HEK293 (cell line): ENCODE data around the gene AMN.

Source experiments
- CTCF ChIA-PET: fragments of 350-600 bp; formaldehyde crosslinking; extraction: SDS; loops from one replicate; lab custom pipeline; 2021; ENCODE audit warnings: antibody characterized with exemption; lab: Yijun Ruan, JAX
- POLR2A ChIA-PET: fragments of 300-600 bp; formaldehyde crosslinking; extraction: SDS; loops from one replicate; lab custom pipeline; 2020; ENCODE audit warnings: antibody characterized with exemption, inconsistent platforms; lab: Yijun Ruan, JAX
- H3K27ac ChIP-seq: fragments of 200-500 bp; sonication (Bioruptor generic); 2 replicates; pipeline ENCODE4 v1.5.1; 2014; ENCODE audit warnings: low read depth, low read length, control low read depth, inconsistent platforms; ENCODE audit errors: extremely low read depth
- H3K36me3 ChIP-seq, 2 experiments: fragments of 200-500 bp in 1 of 2; sonication (Bioruptor generic) in 1 of 2; 1 replicate in 1 of 2; 2 replicates in 1 of 2; pipeline ENCODE4 v1.5.1; 2014 to 2017; ENCODE audit warnings: inconsistent platforms in 2 of 2, low read length in 2 of 2; ENCODE audit not compliant: control insufficient read depth in 2 of 2, insufficient read depth in 1 of 2
- H3K4me1 ChIP-seq: fragments of 200-500 bp; sonication (Bioruptor generic); 2 replicates; pipeline ENCODE4 v1.5.1; 2014; ENCODE audit warnings: mild to moderate bottlenecking, low read length, inconsistent platforms; ENCODE audit not compliant: control insufficient read depth, insufficient read depth
- H3K4me3 ChIP-seq: 2 replicates; pipeline ENCODE4 v1.5.1; 2011; ENCODE audit warnings: low read depth, mild to moderate bottlenecking, control low read depth, low read length, moderate library complexity
- H3K9me3 ChIP-seq: fragments of 200-500 bp; sonication (Bioruptor generic); 2 replicates; pipeline ENCODE4 v1.5.1; 2014; ENCODE audit warnings: low read depth, low read length, inconsistent platforms; ENCODE audit not compliant: control insufficient read depth, insufficient read depth
- KLF8 ChIP-seq: fragments of 450-650 bp; formaldehyde crosslinking; IDR thresholded peaks from 2 replicates; pipeline ENCODE4 v1.5.1; 2016; ENCODE audit warnings: missing biosample characterization, missing genetic modification characterization
- SALL2 ChIP-seq: fragments of 450-650 bp; formaldehyde crosslinking; IDR thresholded peaks from 2 replicates; pipeline ENCODE4 v1.5.0; 2017; ENCODE audit warnings: missing biosample characterization, mild to moderate bottlenecking, missing genetic modification characterization, borderline replicate concordance
- ZFHX2 ChIP-seq: fragments of 450-650 bp; formaldehyde crosslinking; conservative IDR thresholded peaks from 2 replicates; pipeline ENCODE4 v1.5.1; 2016; ENCODE audit warnings: missing biosample characterization, missing genetic modification characterization
- ZFP37 ChIP-seq: fragments of 450-650 bp; formaldehyde crosslinking; IDR thresholded peaks from 2 replicates; pipeline ENCODE4 v1.5.1; 2016; ENCODE audit warnings: missing biosample characterization, missing genetic modification characterization
- ZIC2 ChIP-seq: fragments of 450-650 bp; formaldehyde crosslinking; IDR thresholded peaks from 2 replicates; pipeline ENCODE4 v1.5.1; 2016; ENCODE audit warnings: missing biosample characterization, missing genetic modification characterization
- ZNF169 ChIP-seq: fragments of 450-650 bp; formaldehyde crosslinking; IDR thresholded peaks from 2 replicates; pipeline ENCODE4 v1.5.1; 2016; ENCODE audit warnings: missing biosample characterization, missing genetic modification characterization
- ZNF280C ChIP-seq: fragments of 450-650 bp; formaldehyde crosslinking; IDR thresholded peaks from 2 replicates; pipeline ENCODE4 v1.5.1; 2016; ENCODE audit warnings: missing biosample characterization, missing genetic modification characterization
- ZNF629 ChIP-seq: fragments of 450-650 bp; formaldehyde crosslinking; IDR thresholded peaks from 2 replicates; pipeline ENCODE4 v1.5.1; 2017; ENCODE audit warnings: missing biosample characterization, missing genetic modification characterization
- ZNF677 ChIP-seq: fragments of 450-650 bp; IDR thresholded peaks from 2 replicates; pipeline ENCODE4 v1.5.0; 2018; ENCODE audit warnings: missing biosample characterization, mild to moderate bottlenecking, missing genetic modification characterization, moderate library complexity
- TF ChIP-seq, protein P1 (sequence below): fragments of 450-650 bp; IDR thresholded peaks from 2 replicates; pipeline ENCODE4 v1.5.1; 2018; ENCODE audit warnings: missing biosample characterization, mild to moderate bottlenecking, missing genetic modification characterization

Gene AMN

GRCh38 chr14:102955636-102956408 lies 33.4 kb downstream of the AMN start:
- no peak overlapping the region for H3K4me3 ChIP-seq
- no peaks in the 10 kb centered on the region for H3K9me3 ChIP-seq
- H3K27ac ChIP-seq: no peak overlapping the region
- TF ChIP-seq ZIC2: no peak
- ChIA-PET POLR2A (no interaction called here), CTCF (no interaction called here)
- H3K36me3 ChIP-seq: peaks cover 27 to 84% of the 10 kb centered on the region in 2 experiments
- H3K4me1 ChIP-seq: no peaks in the 10 kb centered on the region

DNA sequence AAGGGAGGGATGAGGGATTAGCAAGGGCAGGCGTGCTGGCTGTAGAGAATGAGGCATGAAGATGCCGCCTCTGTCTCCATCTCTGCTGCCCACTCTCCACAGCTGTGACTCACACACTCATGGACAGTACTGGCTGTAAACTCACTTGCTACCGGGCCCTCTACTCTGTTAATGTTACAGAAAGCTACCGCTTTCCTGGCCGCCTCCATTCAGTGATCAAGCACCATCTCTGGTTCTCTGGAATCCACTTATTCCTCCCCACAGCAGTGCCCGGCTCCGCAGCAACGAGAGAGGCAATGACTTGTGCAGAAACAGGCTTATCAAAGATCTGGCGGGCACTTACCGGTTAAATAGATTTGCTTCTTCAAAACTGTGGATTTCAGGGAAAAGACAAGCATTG lies 34.8 kb downstream of the AMN start:
- no peaks in the 10 kb centered on the region for H3K9me3 ChIP-seq
- H3K4me3 ChIP-seq: no peak overlapping the region
- TF ChIP-seq ZNF280C (no peak), ZFHX2 (peak; percentile 20; the same call in 1 of the 2 replicates)
- H3K4me1 ChIP-seq: no peaks in the 10 kb centered on the region
- ChIA-PET POLR2A (no interaction called here), CTCF (interaction anchor here (0.7 kb wide), 1 partner anchor 14 kb away, joined by 3 read pairs; no protein-coding TSS in a partner anchor)
- H3K36me3 ChIP-seq: peaks cover 33 to 79% of the 10 kb centered on the region in 2 experiments
- no peak overlapping the region for H3K27ac ChIP-seq

DNA sequence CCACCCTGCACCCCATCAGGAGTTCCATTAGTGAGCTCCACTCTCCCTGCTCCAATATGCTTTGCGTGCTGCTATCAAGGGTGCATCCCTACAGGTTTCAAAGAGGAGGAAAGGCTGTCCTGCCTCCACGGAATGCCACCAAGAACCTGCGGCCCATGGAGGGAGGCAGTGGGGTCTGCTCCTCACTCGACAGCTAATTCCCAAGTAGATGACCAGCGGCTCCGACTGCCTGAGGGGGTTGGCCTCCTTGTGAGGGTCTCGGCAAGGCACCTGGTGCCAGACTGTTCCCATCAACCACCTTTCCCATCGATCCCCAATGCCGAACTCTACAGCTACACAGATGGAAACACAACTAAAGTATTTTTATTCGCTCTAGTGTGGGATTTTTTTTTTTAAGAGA lies 36.0 kb downstream of the AMN start:
- ChIA-PET POLR2A (no interaction called here), CTCF (no interaction called here)
- no peaks in the 10 kb centered on the region for H3K4me1 ChIP-seq
- no peaks in the 10 kb centered on the region for H3K9me3 ChIP-seq
- no peak overlapping the region for H3K27ac ChIP-seq
- H3K36me3 ChIP-seq: peaks cover 43 to 78% of the 10 kb centered on the region in 2 experiments
- TF ChIP-seq ZNF169 (no peak), ZNF677 (tag by site-specific recombination) (no peak), SALL2 (tag by site-specific recombination) (no peak), KLF8 (tag by site-specific recombination) (no peak), ZFP37 (no peak)
- TF ChIP-seq, protein P1, sequence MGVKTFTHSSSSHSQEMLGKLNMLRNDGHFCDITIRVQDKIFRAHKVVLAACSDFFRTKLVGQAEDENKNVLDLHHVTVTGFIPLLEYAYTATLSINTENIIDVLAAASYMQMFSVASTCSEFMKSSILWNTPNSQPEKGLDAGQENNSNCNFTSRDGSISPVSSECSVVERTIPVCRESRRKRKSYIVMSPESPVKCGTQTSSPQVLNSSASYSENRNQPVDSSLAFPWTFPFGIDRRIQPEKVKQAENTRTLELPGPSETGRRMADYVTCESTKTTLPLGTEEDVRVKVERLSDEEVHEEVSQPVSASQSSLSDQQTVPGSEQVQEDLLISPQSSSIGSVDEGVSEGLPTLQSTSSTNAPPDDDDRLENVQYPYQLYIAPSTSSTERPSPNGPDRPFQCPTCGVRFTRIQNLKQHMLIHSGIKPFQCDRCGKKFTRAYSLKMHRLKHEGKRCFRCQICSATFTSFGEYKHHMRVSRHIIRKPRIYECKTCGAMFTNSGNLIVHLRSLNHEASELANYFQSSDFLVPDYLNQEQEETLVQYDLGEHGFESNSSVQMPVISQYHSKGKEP: no peak
- no peak overlapping the region for H3K4me3 ChIP-seq

- ChIA-PET POLR2A (no interaction called here), CTCF (no interaction called here)
- Histone ChIP-seq H3K4me3 (no peak overlapping the region), H3K4me1 (no peaks in the 10 kb centered on the region), H3K27ac (no peak overlapping the region), H3K36me3 (peaks cover 43 to 83% of the 10 kb centered on the region in 2 experiments), H3K9me3 (no peaks in the 10 kb centered on the region)
- no peak for TF ChIP-seq ZNF629 (tag by site-specific recombination)
Observed at GRCh38 chr14:102962111-102962627, 39.7 kb downstream of the AMN start.
